Kidney epithelial cell (primary cell): Measurements from ENCODE around the gene ARPP21. TPM values are rescaled to one million over a fixed set of nuclear protein-coding genes. Genes with fewer than 3 reads are reported as not detected.
"Not testable (repeated sequence)": the region's sequence is repeated elsewhere in the genome, so short reads cannot be mapped to it uniquely, and the experiment has no call there.

Source experiments
- DNase-seq: peaks from one replicate; pipeline ENCODE4 v3.0.0-alpha.2; 2010; ENCODE audit warnings: low read depth
- H3K27me3 ChIP-seq: 2 replicates; pipeline ENCODE4 v1.6.0; 2011; ENCODE audit warnings: low read length; ENCODE audit not compliant: control insufficient read depth, insufficient read depth
- H3K36me3 ChIP-seq: 2 replicates; pipeline ENCODE4 v1.5.1; 2011; ENCODE audit warnings: low read length; ENCODE audit not compliant: control insufficient read depth, insufficient read depth
- H3K4me3 ChIP-seq: 2 replicates; pipeline ENCODE4 v1.5.1; 2011; ENCODE audit warnings: low read depth, mild to moderate bottlenecking, control low read depth, low read length
- CTCF ChIP-seq: IDR thresholded peaks from 2 replicates; pipeline ENCODE4 v1.5.1; 2011; ENCODE audit warnings: mild to moderate bottlenecking, moderate library complexity, low read length, control low read depth, inconsistent platforms; ENCODE audit not compliant: insufficient read depth, poor library complexity, severe bottlenecking
- total RNA-seq: library from RNA; depleted of rRNA; stranded (reverse); fragments of >200 nt; gene quantifications from 2 replicates; pipeline ENCODE4 v1.2.3, GENCODE V29; 2015

ARPP21 gene
- total RNA-seq, 1 donor from 2014 or later: 0.71 TPM

DNA sequence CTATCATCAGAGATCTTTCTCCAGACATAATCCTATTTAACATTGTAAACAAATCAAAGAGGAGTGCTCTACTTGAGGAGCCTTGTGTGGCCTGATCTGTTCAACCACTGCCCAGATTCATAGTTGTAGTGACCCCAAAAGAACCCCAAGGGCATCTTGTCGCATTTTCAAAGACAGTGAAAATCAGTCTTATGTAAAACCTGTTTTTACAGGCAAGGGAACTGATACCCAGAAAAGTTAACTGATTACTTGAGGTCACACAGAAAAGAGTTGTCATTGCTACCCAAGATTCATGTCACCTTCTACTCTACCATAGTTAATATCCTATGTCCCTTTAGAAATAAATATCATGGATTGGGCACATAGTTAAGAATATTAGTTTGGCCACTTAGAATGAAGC lies 40.5 kb upstream of the ARPP21 start:
- no peak for TF ChIP-seq CTCF
- DNase-seq: no peak
- no peak overlapping the region for H3K4me3 ChIP-seq
- no peaks in the 10 kb centered on the region for H3K27me3 ChIP-seq
- no peaks in the 10 kb centered on the region for H3K36me3 ChIP-seq

DNA sequence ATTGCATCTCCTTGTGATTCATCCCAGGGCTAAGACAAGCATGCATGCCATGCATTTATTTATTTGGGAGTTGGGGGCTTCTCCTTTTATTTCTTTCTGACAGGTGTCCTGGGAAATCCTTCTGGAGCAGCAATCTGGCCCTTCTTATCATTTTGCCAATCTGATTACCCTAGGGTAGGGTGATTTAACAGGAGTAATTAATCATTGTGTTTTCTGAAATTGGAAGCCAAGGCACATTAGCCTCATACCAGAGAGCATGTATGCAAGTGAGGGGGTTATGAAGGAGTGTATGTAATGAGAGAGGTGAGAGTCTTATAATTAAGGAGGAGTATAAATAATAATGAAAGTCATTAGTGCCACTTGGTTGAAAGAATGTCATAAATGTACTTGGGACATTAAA lies 37.4 kb upstream of the ARPP21 start:
- no peaks in the 10 kb centered on the region for H3K36me3 ChIP-seq
- TF ChIP-seq CTCF: no peak
- no peak overlapping the region for H3K4me3 ChIP-seq
- no peak for DNase-seq
- H3K27me3 ChIP-seq: no peaks in the 10 kb centered on the region

- no peaks in the 10 kb centered on the region for H3K27me3 ChIP-seq
- no peak for DNase-seq
- no peaks in the 10 kb centered on the region for H3K36me3 ChIP-seq
- H3K4me3 ChIP-seq: no peak overlapping the region
- no peak for TF ChIP-seq CTCF
Observed at GRCh38 chr3:35602395-35602936, 36.9 kb upstream of the ARPP21 start.

- no peak overlapping the region for H3K4me3 ChIP-seq
Observed at GRCh38 chr3:35616346-35616745, 23.0 kb upstream of the ARPP21 start.

GRCh38 chr3:35617370-35617769 lies 22.0 kb upstream of the ARPP21 start:
- Histone ChIP-seq H3K27me3 (no peaks in the 10 kb centered on the region), H3K4me3 (no peak overlapping the region), H3K36me3 (no peaks in the 10 kb centered on the region)
- no peak for DNase-seq
- no peak for TF ChIP-seq CTCF

More at GRCh38 chr3:35616346-35616745, 23.0 kb upstream of the ARPP21 start:
- Histone ChIP-seq H3K36me3 (no peaks in the 10 kb centered on the region), H3K27me3 (no peaks in the 10 kb centered on the region)
- no peak for TF ChIP-seq CTCF
- no peak for DNase-seq

DNA sequence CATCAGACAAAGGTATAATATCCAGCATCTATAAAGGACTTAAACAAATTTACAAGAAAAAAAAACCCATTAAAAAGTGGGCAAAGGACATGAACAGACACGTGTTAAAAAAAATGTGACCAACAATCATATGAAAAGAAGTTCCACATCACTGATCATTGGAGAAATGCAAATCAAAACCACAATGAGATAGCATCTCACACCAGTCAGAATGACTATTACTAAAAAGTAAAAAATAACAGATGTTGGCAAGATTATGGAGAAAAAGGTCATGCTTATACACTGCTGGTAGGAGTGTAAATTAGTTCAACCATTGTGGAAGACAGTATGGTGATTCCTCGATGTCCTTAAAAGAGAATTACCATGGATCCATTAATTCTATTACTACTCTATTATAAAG lies 19.1 kb upstream of the ARPP21 start:
- not testable (repeated sequence) for H3K27me3 ChIP-seq, DNase-seq, H3K4me3 ChIP-seq, H3K36me3 ChIP-seq

GRCh38 chr3:35624698-35625097 lies 14.6 kb upstream of the ARPP21 start:
- no peaks in the 10 kb centered on the region for H3K36me3 ChIP-seq
- no peak for TF ChIP-seq CTCF
- no peaks in the 10 kb centered on the region for H3K27me3 ChIP-seq
- H3K4me3 ChIP-seq: no peak overlapping the region
- no peak for DNase-seq
